NCI-H1092 (cell line): ENCODE data around the gene ANKFN1.

Source experiments
- DNase-seq: peaks from one replicate; lab custom pipeline; 2025; lab: John Stamatoyannopoulos, UW

ANKFN1 gene

GRCh38 chr17:56152874-56153602 lies at the start of gene ANKFN1:
TSS of gene ANKFN1 (plus strand) at chr17:56153475. CDS start at chr17:56212668, 59,193 bp downstream.
- DNase-seq = peak; percentile 45

- DNase-seq = no peak
These were observed 44.4 kb upstream of the ANKFN1 start for GRCh38 chr17:56108811-56109284.

- no peak for DNase-seq
These were observed 43.4 kb upstream of the ANKFN1 start for GRCh38 chr17:56109836-56110235.

GRCh38 chr17:56110463-56111135 lies 42.7 kb upstream of the ANKFN1 start:
- no peak for DNase-seq

- DNase-seq = peak; percentile 28
These were observed 41.4 kb upstream of the ANKFN1 start for GRCh38 chr17:56111706-56112485.

GRCh38 chr17:56113486-56113885 lies 39.8 kb upstream of the ANKFN1 start:
- DNase-seq = no peak

- no peak for DNase-seq
These were observed 38.8 kb upstream of the ANKFN1 start for GRCh38 chr17:56114469-56114868.

GRCh38 chr17:56119191-56119590 lies 34.1 kb upstream of the ANKFN1 start:
- no peak for DNase-seq

GRCh38 chr17:56119936-56120335 lies 33.3 kb upstream of the ANKFN1 start:
- DNase-seq = no peak

GRCh38 chr17:56121191-56122051 lies 31.9 kb upstream of the ANKFN1 start:
- DNase-seq = no peak

- peak; percentile 46 for DNase-seq
These were observed 27.1 kb upstream of the ANKFN1 start for GRCh38 chr17:56125830-56126819.

- no peak for DNase-seq
These were observed 23.2 kb upstream of the ANKFN1 start for GRCh38 chr17:56130026-56130425.

GRCh38 chr17:56130631-56131030 lies 22.6 kb upstream of the ANKFN1 start:
- DNase-seq = no peak

- no peak for DNase-seq
These were observed 21.8 kb upstream of the ANKFN1 start for GRCh38 chr17:56131431-56131830.

GRCh38 chr17:56136301-56136700 lies 17.0 kb upstream of the ANKFN1 start:
- DNase-seq = no peak

GRCh38 chr17:56141046-56141839 lies 12.0 kb upstream of the ANKFN1 start:
- no peak for DNase-seq

- no peak for DNase-seq
These were observed 10.9 kb upstream of the ANKFN1 start for GRCh38 chr17:56142325-56142724.

GRCh38 chr17:56142781-56143180 lies 10.5 kb upstream of the ANKFN1 start:
- DNase-seq = no peak

- peak; percentile 12 for DNase-seq
These were observed 9.1 kb upstream of the ANKFN1 start for GRCh38 chr17:56144223-56144622.

- no peak for DNase-seq
These were observed 6.7 kb upstream of the ANKFN1 start for GRCh38 chr17:56146534-56146933.
